Astrocyte of the spinal cord (primary cell): ENCODE data around the gene SMYD3.
A peak's percentile ranks its signal among the peaks of the same experiment; 100 is the strongest.

Source experiments
- DNase-seq: peaks from one replicate; pipeline ENCODE4 v3.0.0; 2011; ENCODE audit warnings: low read depth, low spot score
- H3K4me3 ChIP-seq: 2 replicates; pipeline ENCODE4 v1.5.1; 2011; ENCODE audit warnings: low read depth, mild to moderate bottlenecking, low read length, moderate library complexity
- in situ Hi-C: cut with HindIII; loops from 2 replicates; pipeline ENCODE4 v1.10.0; 2017; ENCODE audit warnings: low sequenced_read_pairs
- TF ChIP-seq, protein P1 (sequence below): IDR thresholded peaks from 2 replicates; pipeline ENCODE4 v1.5.1; 2012; ENCODE audit warnings: low read depth, mild to moderate bottlenecking, low read length, inconsistent platforms

SMYD3 gene

DNA sequence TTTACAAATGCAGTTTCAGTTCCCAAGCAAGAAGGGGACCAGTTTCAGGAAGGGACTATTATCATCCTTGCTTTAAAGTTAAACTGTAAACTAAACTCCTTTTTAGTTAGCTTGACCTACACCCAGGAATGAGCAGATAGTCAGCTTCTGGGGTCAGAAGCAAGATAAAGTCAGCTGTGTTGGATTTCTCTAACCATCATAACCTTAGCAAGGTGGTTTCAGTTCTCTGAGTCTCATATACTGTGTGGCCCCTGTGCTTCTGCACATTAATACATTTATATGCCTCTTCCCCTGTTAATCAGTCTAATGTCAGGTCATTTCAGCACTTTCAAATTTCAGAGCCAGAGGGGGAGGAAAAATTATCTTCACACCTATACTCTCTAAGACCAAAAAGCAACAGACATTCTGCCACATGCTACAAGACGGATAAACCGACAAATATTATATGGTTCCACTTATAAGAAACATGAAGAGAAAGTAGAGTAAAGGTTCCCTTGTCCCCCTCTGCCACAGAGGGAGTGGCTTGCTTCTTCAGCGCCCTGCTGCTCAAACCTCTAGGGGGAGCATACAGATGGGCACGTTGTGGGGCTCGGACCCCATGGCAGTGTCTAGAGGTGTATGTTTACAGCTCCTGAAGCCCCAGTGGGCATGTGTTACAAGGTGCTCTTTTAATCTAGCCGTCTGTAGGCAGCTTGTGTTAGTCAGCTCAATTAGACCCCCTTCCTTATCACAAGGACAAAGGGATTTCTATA, 89.1 kb downstream of the SMYD3 start:
- in situ Hi-C loops = no loop called here
- TF ChIP-seq, protein P1, sequence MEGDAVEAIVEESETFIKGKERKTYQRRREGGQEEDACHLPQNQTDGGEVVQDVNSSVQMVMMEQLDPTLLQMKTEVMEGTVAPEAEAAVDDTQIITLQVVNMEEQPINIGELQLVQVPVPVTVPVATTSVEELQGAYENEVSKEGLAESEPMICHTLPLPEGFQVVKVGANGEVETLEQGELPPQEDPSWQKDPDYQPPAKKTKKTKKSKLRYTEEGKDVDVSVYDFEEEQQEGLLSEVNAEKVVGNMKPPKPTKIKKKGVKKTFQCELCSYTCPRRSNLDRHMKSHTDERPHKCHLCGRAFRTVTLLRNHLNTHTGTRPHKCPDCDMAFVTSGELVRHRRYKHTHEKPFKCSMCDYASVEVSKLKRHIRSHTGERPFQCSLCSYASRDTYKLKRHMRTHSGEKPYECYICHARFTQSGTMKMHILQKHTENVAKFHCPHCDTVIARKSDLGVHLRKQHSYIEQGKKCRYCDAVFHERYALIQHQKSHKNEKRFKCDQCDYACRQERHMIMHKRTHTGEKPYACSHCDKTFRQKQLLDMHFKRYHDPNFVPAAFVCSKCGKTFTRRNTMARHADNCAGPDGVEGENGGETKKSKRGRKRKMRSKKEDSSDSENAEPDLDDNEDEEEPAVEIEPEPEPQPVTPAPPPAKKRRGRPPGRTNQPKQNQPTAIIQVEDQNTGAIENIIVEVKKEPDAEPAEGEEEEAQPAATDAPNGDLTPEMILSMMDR = peak; percentile 6
- no peak overlapping the region for H3K4me3 ChIP-seq
- no peak for DNase-seq

DNA sequence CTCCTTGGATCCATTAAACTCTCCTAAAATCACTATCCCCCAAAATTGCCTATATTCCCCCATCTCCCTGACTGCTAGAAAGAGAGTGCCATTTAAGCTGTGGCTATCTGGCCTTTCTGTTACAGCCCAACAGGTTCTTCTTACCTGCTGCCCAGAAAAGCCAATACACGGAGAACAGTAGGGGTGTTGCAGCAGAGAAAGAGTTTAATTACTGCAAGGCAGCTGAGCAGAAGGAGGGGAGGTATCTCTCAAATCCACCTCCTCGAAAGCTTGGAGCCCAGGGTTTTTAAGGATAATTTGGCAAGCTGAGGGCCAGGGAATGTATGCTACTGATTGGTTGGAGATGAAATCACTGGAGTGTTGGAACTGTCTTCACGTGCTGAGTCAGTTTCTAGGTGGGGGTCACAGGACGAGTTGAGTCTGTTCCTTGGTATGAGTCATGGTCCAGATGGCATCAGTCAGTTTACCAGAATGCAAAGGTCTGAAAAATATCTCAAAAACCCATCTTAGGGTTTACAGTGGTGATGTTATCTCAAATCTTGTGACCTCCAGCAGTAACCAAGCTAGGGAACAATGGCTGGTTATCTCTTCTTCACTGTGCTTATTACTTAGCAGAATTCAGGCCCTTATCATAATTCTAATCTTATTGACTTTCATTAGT, 89.8 kb downstream of the SMYD3 start:
- no peak overlapping the region for H3K4me3 ChIP-seq
- TF ChIP-seq, protein P1 = no peak
- in situ Hi-C loops = no loop called here
- peak; percentile 47 for DNase-seq

DNA sequence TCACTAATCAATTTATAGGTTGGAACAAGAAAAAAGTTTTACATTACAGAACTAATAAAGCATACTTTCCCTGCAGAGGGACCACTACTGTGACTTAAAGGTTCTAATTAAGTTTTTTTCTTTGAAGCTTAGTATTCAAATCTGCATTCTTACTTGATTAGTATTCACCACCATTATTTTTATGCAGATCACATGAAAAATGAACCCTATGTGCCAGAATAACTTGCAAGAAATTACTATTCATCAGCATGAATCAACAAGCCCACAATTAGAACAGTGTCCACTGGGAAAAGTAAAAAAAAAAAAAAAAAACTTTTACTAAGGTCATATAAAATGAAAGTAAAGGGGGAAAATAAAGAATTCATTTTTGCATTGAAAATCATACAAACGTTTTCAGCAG, 90.8 kb downstream of the SMYD3 start:
- in situ Hi-C loops = no loop called here
- DNase-seq = no peak
- TF ChIP-seq, protein P1 = no peak
- H3K4me3 ChIP-seq = no peak overlapping the region

DNA sequence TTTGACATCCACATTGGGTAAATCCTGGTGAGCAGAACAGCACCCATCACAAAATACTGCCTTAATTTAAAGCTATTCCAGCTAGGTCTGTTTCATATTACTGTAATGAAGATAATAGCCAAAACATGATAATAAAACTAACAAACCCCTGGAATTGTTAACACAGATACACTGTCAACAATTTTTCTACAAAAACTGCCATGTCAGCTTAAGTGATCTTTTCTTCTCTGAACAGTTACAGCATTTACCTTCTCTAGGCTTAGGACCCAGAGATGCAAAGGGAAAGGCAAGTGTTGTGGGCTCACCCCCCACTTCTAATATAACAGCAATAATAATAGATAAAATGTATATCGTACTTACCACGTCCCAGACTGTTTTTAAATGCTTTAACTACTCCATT, 92.1 kb downstream of the SMYD3 start:
- in situ Hi-C loops = no loop called here
- H3K4me3 ChIP-seq = no peak overlapping the region
- DNase-seq = no peak
- TF ChIP-seq, protein P1 = no peak

DNA sequence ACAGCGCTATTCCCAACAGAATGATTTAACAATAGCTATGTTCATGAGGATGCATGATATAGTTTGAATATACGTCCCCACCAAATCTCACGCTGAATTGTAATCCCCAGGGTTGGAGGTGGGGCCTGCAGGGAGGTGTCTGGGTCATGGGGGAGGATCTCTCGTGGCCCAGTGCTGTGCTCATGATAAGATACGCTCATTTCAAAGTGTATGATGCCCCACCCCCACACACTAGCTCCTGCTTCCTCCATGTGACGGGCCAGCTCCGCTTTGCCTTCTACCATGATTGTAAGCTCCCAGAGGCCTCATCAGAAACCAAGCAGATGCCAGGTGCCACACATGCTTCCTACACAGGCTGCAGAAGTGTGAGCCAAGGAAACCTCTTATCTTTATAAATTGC, 93.6 kb downstream of the SMYD3 start:
- DNase-seq = no peak
- TF ChIP-seq, protein P1 = no peak
- H3K4me3 ChIP-seq = no peak overlapping the region
- in situ Hi-C loops = no loop called here

DNA sequence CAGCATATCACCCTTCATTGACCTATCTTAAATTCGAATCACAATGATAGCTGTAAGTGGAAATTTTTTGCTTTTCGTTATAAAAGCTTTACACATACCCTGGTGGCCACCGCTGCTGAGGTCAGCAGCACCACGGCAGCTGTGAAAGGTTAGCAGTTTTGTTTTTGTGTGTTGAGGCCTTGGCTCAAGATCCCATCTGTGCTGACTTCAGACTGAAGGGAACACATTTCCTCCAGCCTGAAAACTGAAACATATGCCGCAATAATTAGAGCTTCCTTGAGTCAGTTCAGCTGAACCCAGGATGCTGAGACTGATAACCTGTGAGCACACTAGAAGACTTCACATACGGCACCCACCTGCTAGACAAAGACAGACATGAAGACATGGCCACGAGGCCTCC, 103.0 kb downstream of the SMYD3 start:
- TF ChIP-seq, protein P1 = no peak
- H3K4me3 ChIP-seq = no peak overlapping the region
- in situ Hi-C loops = no loop called here
- no peak for DNase-seq
